ENCODE data around the gene COL5A3.
A peak's percentile ranks its signal among the peaks of the same experiment; 100 is the strongest.

COL5A3 gene

GRCh38 chr19:9989504-9989903 lies 20.8 kb downstream of the COL5A3 start:
- DNase-seq (ENCODE audit: low read depth), result no peak
- no peak overlapping the region for H3K4me3 ChIP-seq (ENCODE audit: low read depth, low read length)

DNA sequence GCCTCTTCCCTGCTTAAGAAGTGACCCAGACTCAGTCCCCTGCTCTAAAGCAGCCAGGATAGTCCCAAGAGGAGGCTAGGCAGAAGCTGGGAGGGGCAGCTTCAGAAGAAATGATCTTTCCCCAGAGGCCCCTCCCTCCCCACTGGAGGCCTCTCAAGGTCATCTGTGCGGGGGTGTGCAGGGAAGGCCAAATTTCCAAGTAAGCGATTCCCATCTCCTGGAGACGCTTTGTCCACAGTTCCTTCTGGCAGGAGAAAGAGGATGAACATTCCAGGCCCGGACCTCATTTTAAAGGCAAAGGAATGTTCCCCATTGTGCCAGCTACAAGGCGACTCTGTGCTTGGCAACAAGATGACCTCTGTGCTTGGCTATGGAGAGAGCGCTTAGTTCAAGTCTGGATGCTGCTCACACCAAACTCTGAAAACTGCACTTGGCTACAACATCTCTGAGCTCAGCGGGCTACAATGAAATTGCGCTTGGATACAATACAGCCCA lies 23.5 kb downstream of the COL5A3 start:
- no peak for DNase-seq (ENCODE audit: low read depth)

GRCh38 chr19:9981406-9982260 lies 28.7 kb downstream of the COL5A3 start:
- H3K4me3 ChIP-seq (ENCODE audit: low read depth, low read length), result no peak overlapping the region
- peak; percentile 31 for DNase-seq (ENCODE audit: low read depth)

More for the DNA sequence above, 23.5 kb downstream of the COL5A3 start:
- H3K4me3 ChIP-seq (ENCODE audit: low read depth, low read length), result no peak overlapping the region

- H3K4me3 ChIP-seq (ENCODE audit: low read depth, low read length), result no peak overlapping the region
- DNase-seq (ENCODE audit: low read depth), result no peak
Observed at GRCh38 chr19:9972103-9972502, 38.2 kb downstream of the COL5A3 start.

GRCh38 chr19:9971166-9971897 lies 39.0 kb downstream of the COL5A3 start:
- no peak overlapping the region for H3K4me3 ChIP-seq (ENCODE audit: low read depth, low read length)
- DNase-seq (ENCODE audit: low read depth), result no peak

GRCh38 chr19:9970481-9970880 lies 39.8 kb downstream of the COL5A3 start:
- no peak overlapping the region for H3K4me3 ChIP-seq (ENCODE audit: low read depth, low read length)
- DNase-seq (ENCODE audit: low read depth), result no peak

DNA sequence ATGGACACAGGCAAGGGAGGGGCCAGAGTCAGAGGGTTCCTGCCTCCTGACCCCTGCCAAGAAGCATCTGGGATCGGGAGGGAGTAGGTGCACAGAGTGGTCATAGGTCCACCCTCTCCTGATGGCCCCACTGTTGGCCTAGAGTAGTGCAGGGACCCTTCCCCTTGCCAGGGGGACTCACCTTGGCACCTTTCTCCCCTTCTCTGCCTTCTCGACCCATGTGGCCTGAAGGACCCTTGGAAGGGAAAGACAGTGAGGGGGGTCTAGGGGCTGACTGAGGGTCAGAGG lies 40.7 kb downstream of the COL5A3 start:
- no peak for DNase-seq (ENCODE audit: low read depth)
- no peak overlapping the region for H3K4me3 ChIP-seq (ENCODE audit: low read depth, low read length)

DNA sequence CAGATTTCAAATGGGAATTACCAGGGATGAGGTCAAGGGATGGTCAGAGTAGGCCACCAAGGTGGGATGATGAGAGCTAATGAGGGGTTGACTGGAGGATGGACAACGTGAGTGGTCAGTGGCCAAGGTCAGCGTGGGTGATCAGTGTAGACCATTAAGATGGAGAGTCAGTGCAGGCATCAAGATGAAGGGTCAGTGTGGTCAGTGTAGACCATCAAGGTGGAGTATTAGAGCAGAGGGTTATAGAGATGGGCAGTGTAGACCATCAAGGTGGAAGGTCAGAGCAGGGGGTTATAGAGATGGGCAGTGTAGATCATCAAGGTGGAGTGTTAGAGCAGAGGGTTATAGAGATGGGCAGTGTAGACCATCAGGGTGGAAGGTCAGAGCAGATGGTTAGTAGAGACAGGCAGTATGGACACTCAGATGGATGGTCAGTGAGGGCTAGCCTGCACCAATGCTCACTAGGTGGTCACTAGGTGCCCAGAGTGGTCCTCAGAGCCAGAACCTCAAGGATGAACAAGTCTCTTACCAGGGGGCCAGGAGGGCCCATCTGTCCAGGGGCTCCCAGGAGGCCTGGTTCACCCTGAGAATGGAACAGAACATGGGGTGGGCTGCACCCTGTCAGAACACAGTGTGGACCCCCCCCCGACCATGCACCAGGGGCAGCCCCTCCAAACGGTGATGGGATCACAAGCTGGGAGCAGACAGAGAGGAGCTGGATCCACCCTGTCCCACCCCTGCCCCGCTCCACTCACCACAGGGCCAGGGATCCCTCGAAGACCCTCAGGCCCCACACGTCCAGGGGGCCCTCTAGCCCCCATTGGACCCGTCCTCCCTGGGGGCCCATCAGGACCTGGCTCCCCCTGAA lies 41.2 kb downstream of the COL5A3 start:
- H3K4me3 ChIP-seq (ENCODE audit: low read depth, low read length), result no peak overlapping the region
- no peak for DNase-seq (ENCODE audit: low read depth)

GRCh38 chr19:9967326-9967725 lies 43.0 kb downstream of the COL5A3 start:
- no peak overlapping the region for H3K4me3 ChIP-seq (ENCODE audit: low read depth, low read length)
- no peak for DNase-seq (ENCODE audit: low read depth)

DNA sequence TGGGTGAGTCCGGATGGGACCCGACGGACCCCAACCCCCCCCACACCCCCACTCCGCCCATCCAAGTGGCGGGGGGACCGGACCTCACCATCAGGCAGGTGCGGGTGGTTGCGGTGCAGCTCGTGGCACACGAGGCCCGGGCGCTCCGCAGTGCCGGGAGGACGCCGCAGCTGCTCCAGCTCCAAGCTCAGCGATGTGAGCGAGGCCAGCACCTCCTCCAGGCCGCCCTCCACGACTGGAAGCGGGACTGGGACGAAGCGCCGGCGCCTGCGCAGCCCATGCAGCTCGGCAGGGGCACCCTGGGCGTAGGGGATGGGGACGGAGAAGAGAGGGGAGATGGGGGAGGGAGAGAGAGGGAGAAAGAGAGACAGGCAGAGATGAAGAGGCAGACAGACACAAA lies 43.9 kb downstream of the COL5A3 start:
- H3K4me3 ChIP-seq (ENCODE audit: low read depth, low read length), result no peak overlapping the region
- DNase-seq (ENCODE audit: low read depth), result no peak

DNA sequence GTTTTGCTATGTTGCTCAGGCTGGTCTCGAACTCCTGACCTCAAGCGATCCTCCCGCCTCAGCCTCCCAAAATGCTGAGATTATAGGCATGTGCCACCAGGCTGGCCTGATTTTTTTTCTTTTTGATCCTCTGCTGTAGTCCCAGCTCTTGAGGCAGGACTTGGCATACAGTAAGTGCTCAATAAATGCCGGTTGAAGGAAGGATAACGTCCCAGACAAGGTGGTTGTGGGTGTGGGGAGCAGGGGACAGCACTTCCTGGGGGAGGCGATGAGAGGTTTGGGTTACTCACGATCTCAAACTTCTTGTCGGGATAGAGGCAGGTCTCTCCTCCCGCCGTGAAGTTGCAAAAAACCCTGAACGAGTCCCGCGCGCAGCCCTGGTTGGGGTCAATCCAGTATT lies 44.3 kb downstream of the COL5A3 start:
- H3K4me3 ChIP-seq (ENCODE audit: low read depth, low read length), result no peak overlapping the region
- no peak for DNase-seq (ENCODE audit: low read depth)

DNA sequence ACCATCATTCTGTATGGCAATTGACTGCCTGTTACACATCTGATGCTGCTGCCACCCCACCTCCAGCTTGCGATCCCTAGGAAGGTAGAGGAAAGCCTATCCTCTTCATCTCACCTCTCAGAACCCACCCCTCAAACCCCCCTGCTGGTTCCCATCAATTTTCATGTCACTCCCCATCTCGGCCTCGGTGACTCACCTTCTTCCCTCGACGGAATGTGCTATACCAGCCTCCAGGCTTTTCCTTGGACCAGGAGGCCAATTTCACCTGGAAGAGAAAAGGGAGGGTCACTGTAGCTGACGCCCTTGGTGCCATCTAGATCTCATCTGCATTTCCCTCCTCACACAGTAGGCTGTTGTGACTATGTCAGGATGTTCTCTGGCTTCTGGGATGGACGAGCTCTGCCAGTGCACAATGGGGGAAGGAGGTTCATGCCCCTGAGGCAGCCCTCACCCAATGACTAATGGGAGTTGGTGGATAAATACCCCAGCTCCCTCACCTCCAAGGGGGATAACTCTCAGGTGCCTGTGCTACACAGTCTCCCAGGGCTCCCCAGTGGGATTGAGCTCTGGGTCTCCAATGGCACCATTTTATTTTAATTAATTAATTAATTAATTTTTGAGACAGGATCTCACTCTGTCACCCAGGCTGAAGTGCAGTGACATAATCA lies 47.5 kb downstream of the COL5A3 start:
- no peak overlapping the region for H3K4me3 ChIP-seq (ENCODE audit: low read depth, low read length)
- DNase-seq (ENCODE audit: low read depth), result no peak

DNA sequence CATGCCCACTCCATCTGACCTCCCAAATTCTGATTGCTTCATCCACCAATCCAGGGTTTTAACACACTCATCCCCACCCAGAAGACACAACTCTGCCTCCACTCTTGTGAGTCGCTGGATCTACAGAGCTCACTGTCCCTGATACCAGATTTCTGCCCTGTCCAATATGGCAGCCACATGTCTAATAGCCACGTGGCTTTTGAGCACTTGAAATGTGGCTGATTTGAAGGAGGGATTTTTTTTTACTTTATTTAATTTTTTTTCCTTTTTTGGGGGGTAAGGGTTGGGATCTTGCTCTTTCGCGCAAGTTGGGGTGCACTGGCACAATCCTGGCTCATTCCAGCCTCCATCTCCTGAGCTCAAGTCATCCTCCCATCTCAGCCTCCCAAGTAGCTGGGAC lies 49.2 kb downstream of the COL5A3 start:
- H3K4me3 ChIP-seq (ENCODE audit: low read depth, low read length), result no peak overlapping the region
- DNase-seq (ENCODE audit: low read depth), result no peak

DNA sequence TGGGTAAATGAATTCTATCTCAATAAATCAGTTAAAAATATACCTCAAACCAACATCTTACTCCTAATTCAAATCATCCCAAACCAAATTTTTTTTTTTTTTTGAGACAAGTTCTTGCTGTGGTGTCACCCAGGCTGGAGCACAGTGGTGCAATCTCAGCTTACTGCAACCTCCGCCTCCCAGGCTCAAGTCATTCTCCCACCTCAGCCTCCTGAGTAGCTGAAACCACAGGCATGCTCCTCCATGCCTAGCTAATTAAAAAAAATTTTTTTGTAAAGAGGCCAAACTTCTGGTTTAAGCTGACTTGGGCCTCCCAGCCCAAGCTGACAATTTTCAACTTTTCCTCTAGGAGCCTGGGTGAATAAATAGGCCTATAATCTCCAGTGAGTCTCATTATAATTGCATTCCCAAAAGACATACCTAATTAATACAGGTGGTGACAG lies 51.9 kb downstream of the COL5A3 start:
- no peak overlapping the region for H3K4me3 ChIP-seq (ENCODE audit: low read depth, low read length)
- DNase-seq (ENCODE audit: low read depth), result peak; percentile 83

GRCh38 chr19:9956956-9957355 lies 53.3 kb downstream of the COL5A3 start:
- DNase-seq (ENCODE audit: low read depth), result no peak
- H3K4me3 ChIP-seq (ENCODE audit: low read depth, low read length), result no peak overlapping the region

GRCh38 chr19:9953802-9954542 lies 56.3 kb downstream of the COL5A3 start:
- H3K4me3 ChIP-seq (ENCODE audit: low read depth, low read length), result no peak overlapping the region
- no peak for DNase-seq (ENCODE audit: low read depth)

DNA sequence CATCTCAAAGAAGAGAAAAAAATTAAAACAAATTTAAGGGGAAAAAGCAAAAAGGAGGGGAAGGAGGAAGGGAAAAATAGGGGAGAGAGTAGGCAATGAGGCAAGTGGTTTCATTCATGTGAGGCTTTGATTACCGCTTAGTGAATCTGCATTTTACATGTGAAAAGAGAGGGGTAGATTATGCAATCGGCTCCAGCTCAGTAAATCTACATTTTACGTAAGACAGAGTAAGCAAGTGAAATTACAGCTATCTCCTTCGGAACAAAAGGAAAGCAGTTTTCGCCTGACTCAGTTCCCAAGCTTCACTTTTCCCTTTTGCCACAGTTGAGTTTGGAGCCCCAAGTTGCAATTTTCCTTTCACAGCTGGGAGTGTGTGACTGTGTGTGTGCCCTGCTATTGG lies 58.0 kb downstream of the COL5A3 start:
- no peak for DNase-seq (ENCODE audit: low read depth)
- H3K4me3 ChIP-seq (ENCODE audit: low read depth, low read length), result no peak overlapping the region

GRCh38 chr19:9947441-9947840 lies 62.9 kb downstream of the COL5A3 start:
- H3K4me3 ChIP-seq (ENCODE audit: low read depth, low read length), result no peak overlapping the region
- no peak for DNase-seq (ENCODE audit: low read depth)

Measured in skeletal muscle cell (primary cell).